Suprapubic skin (tissue), 4 donors: ENCODE data around the gene TRABD2A. TPM values are rescaled to one million over a fixed set of nuclear protein-coding genes. Genes with fewer than 3 reads are reported as not detected.

Experiments
- DNase-seq, 2 donors: peaks; one replicate each; pipeline ENCODE4 v3.0.0-alpha.2; 2019; ENCODE audit warnings: low spot score in 2 of 2
- H3K27ac ChIP-seq: fragments of 200-600 bp; sonication (generic); one replicate; pipeline ENCODE4 v1.5.1; 2019
- H3K27me3 ChIP-seq: fragments of 200-600 bp; sonication (generic); one replicate; pipeline ENCODE4 v1.5.1; 2019
- H3K36me3 ChIP-seq: fragments of 200-600 bp; sonication (generic); one replicate; pipeline ENCODE4 v1.5.1; 2019
- H3K4me1 ChIP-seq: fragments of 200-600 bp; sonication (generic); one replicate; pipeline ENCODE4 v1.5.1; 2019
- H3K4me3 ChIP-seq: fragments of 200-600 bp; sonication (generic); one replicate; pipeline ENCODE4 v1.5.1; 2019; ENCODE audit warnings: mild to moderate bottlenecking
- H3K9me3 ChIP-seq: fragments of 200-600 bp; sonication (generic); one replicate; pipeline ENCODE4 v1.5.1; 2019
- EP300 ChIP-seq: sonication (generic); formaldehyde crosslinking; IDR thresholded peaks from one replicate; pipeline ENCODE4 v1.6.1; 2017; ENCODE audit warnings: antibody characterized with exemption
- POLR2A ChIP-seq, 2 donors: fragments of 450-650 bp; IDR thresholded peaks; one replicate each; pipeline ENCODE4 v1.6.1; 2017; ENCODE audit warnings: antibody characterized with exemption in 2 of 2, mild to moderate bottlenecking in 2 of 2, moderate library complexity in 2 of 2
- POLR2AphosphoS5 ChIP-seq, 3 donors: sonication (generic); formaldehyde crosslinking; IDR thresholded peaks; one replicate each; pipeline ENCODE4 v1.6.1; 2017; ENCODE audit warnings: antibody characterized with exemption in 3 of 3
- WGBS: methylation state at CpG from one replicate; pipeline ENCODE4 v1.1.5; 2018; 5-methylcytosine and 5-hydroxymethylcytosine counted together
- total RNA-seq, 4 donors: library from RNA; depleted of rRNA; stranded (reverse); fragments of >200 nt; gene quantifications; one replicate each; pipeline ENCODE4 v1.1.0, GENCODE V29; 2016
- TF ChIP-seq, protein P1 (sequence below), 2 donors: fragments of 200-600 bp in 1 of 2; fragments of 450-650 bp in 1 of 2; sonication (generic) in 1 of 2; IDR thresholded peaks; one replicate each; pipeline ENCODE4 v1.5.1; 2016 to 2019; ENCODE audit warnings: antibody characterized with exemption in 2 of 2, mild to moderate bottlenecking in 1 of 2, moderate library complexity in 1 of 2

Gene TRABD2A
- total RNA-seq, 4 donors from 2014 or later = 0.68 to 2.4 (median 1.7) TPM; not detected in 1

- no peaks in the 10 kb centered on the region for H3K27me3 ChIP-seq
- no peaks in the 10 kb centered on the region for H3K9me3 ChIP-seq
- H3K4me1 ChIP-seq = peaks cover 3% of the 10 kb centered on the region
- H3K36me3 ChIP-seq = no peaks in the 10 kb centered on the region
- TF ChIP-seq EP300 (no peak), POLR2A (IDR thresholded peaks at IDR 0.05) (no peak), POLR2AphosphoS5 (IDR thresholded peaks at IDR 0.05) (no peak)
- TF ChIP-seq, protein P1, sequence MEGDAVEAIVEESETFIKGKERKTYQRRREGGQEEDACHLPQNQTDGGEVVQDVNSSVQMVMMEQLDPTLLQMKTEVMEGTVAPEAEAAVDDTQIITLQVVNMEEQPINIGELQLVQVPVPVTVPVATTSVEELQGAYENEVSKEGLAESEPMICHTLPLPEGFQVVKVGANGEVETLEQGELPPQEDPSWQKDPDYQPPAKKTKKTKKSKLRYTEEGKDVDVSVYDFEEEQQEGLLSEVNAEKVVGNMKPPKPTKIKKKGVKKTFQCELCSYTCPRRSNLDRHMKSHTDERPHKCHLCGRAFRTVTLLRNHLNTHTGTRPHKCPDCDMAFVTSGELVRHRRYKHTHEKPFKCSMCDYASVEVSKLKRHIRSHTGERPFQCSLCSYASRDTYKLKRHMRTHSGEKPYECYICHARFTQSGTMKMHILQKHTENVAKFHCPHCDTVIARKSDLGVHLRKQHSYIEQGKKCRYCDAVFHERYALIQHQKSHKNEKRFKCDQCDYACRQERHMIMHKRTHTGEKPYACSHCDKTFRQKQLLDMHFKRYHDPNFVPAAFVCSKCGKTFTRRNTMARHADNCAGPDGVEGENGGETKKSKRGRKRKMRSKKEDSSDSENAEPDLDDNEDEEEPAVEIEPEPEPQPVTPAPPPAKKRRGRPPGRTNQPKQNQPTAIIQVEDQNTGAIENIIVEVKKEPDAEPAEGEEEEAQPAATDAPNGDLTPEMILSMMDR (IDR thresholded peaks at IDR 0.05) = no peak
- no peak overlapping the region for H3K27ac ChIP-seq
- DNase-seq = no peak
- WGBS = 80% methylated on average over 6 of the region's 6 CpGs
- H3K4me3 ChIP-seq = no peak overlapping the region
These were observed 18.9 kb downstream of the TRABD2A start for GRCh38 chr2:84862006-84862405.

DNA sequence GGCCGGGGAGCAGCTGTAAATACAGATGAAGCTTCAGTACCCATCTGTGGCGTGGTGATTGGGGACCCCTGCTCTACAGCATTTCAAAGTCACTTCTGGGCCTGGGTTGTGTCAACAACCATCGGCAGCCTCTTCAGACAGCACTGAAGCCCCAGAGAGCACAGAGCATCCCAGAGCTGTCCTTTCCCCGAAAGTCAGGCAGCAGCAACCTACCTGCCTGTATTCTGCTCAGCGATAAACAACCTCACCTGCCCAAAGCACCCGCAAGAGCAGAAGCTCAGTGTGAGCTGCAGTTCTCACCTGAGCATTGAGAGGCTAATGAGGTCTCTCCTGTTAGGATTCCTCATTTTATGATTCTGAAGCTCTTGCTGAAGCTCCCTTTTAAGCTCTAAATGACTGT, 19.3 kb downstream of the TRABD2A start:
- Histone ChIP-seq H3K27me3 (no peaks in the 10 kb centered on the region), H3K36me3 (no peaks in the 10 kb centered on the region), H3K9me3 (no peaks in the 10 kb centered on the region), H3K4me1 (peaks cover 3% of the 10 kb centered on the region), H3K27ac (no peak overlapping the region), H3K4me3 (no peak overlapping the region)
- no peak for DNase-seq
- 76% methylated on average over 3 of the region's 6 CpGs for WGBS
- TF ChIP-seq, protein P1 (IDR thresholded peaks at IDR 0.05) = no peak
- no peak for TF ChIP-seq POLR2AphosphoS5 (IDR thresholded peaks at IDR 0.05)
- TF ChIP-seq POLR2A (IDR thresholded peaks at IDR 0.05) = no peak
- TF ChIP-seq EP300 = no peak

DNA sequence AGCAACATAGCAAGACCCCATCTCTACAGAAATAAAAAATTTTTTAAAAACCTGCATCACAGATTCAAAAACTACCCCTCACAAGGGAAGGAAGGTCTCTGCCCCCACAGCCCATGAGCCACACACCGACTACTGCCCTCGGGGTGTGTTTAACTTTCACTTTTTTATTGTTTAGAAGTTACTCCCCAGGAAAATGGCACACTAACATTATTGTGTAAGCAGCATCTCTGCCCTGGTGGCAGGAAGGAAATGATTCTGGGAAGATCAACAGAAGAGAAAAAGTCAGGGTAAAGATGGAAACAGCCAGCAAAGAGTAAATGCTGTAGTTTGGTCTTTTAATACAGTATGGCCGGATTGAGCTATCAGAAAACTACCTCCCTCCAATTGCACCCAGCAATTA, 21.9 kb downstream of the TRABD2A start:
- Histone ChIP-seq H3K27me3 (peaks cover 6% of the 10 kb centered on the region), H3K4me1 (no peaks in the 10 kb centered on the region), H3K9me3 (no peaks in the 10 kb centered on the region), H3K27ac (no peak overlapping the region), H3K36me3 (no peaks in the 10 kb centered on the region), H3K4me3 (no peak overlapping the region)
- TF ChIP-seq POLR2AphosphoS5 (IDR thresholded peaks at IDR 0.05) = no peak
- TF ChIP-seq POLR2A (IDR thresholded peaks at IDR 0.05) = no peak
- TF ChIP-seq, protein P1 (IDR thresholded peaks at IDR 0.05) = no peak
- TF ChIP-seq EP300 = no peak
- 68% methylated on average over 3 of the region's 3 CpGs for WGBS
- no peak for DNase-seq

- peak in 1 of 2 donors; percentile 21 for DNase-seq
- Histone ChIP-seq H3K27ac (no peak overlapping the region), H3K9me3 (no peaks in the 10 kb centered on the region), H3K36me3 (no peaks in the 10 kb centered on the region), H3K4me3 (no peak overlapping the region), H3K27me3 (peaks cover 6% of the 10 kb centered on the region), H3K4me1 (no peaks in the 10 kb centered on the region)
- TF ChIP-seq POLR2AphosphoS5 (IDR thresholded peaks at IDR 0.05) (no peak), POLR2A (IDR thresholded peaks at IDR 0.05) (no peak), EP300 (no peak)
- TF ChIP-seq, protein P1 (IDR thresholded peaks at IDR 0.05) = no peak
- 84% methylated on average over 3 of the region's 3 CpGs for WGBS
These were observed 22.8 kb downstream of the TRABD2A start for GRCh38 chr2:84858123-84858522.

DNA sequence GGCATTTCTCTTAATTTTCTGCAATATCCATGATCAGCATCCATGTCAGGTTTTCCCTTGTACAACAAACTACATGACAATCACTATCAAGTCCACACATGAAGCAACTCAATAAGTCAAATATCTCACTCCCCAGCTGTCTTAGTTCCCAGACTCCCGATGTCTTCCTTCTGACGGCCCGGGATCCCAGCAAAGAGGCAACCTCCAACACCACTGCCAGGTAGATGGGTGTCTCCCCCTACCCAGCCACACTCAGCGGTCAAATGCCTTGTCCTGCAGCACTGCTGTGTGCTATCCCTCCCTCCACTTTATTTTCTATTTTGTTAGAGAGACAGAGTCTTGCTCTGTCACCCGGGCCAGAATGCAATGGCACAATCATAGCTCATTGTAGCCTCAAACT, 23.3 kb downstream of the TRABD2A start:
- Histone ChIP-seq H3K4me3 (no peak overlapping the region), H3K27ac (no peak overlapping the region), H3K36me3 (no peaks in the 10 kb centered on the region), H3K9me3 (no peaks in the 10 kb centered on the region), H3K4me1 (no peaks in the 10 kb centered on the region), H3K27me3 (peaks cover 6% of the 10 kb centered on the region)
- TF ChIP-seq POLR2AphosphoS5 (IDR thresholded peaks at IDR 0.05) (no peak), EP300 (no peak), POLR2A (IDR thresholded peaks at IDR 0.05) (no peak)
- TF ChIP-seq, protein P1 (IDR thresholded peaks at IDR 0.05) = no peak
- 75% methylated on average over 5 of the region's 5 CpGs for WGBS
- DNase-seq = peak in 1 of 2 donors; percentile 21
